Mammary epithelial cell (primary cell): ENCODE measurements around the gene CAPN13.

Experiments
- EZH2 ChIP-seq: IDR thresholded peaks from 2 replicates; pipeline ENCODE4 v1.6.1; 2012; ENCODE audit warnings: low read length, inconsistent platforms, borderline replicate concordance
- TF ChIP-seq, protein P1 (sequence below), 2 donors: IDR thresholded peaks in 1 of 2; conservative IDR thresholded peaks in 1 of 2; 2 replicates each; pipeline ENCODE4 v1.5.1; 2011 to 2012; ENCODE audit warnings: inconsistent platforms in 2 of 2, low read length in 2 of 2, mild to moderate bottlenecking in 2 of 2, control low read depth in 1 of 2, low read depth in 1 of 2; ENCODE audit not compliant: insufficient read depth in 1 of 2; ENCODE audit errors: extremely low read depth in 1 of 2

GRCh38 chr2:30786923-30787685, 20.1 kb downstream of the CAPN13 start:
- TF ChIP-seq, protein P1, sequence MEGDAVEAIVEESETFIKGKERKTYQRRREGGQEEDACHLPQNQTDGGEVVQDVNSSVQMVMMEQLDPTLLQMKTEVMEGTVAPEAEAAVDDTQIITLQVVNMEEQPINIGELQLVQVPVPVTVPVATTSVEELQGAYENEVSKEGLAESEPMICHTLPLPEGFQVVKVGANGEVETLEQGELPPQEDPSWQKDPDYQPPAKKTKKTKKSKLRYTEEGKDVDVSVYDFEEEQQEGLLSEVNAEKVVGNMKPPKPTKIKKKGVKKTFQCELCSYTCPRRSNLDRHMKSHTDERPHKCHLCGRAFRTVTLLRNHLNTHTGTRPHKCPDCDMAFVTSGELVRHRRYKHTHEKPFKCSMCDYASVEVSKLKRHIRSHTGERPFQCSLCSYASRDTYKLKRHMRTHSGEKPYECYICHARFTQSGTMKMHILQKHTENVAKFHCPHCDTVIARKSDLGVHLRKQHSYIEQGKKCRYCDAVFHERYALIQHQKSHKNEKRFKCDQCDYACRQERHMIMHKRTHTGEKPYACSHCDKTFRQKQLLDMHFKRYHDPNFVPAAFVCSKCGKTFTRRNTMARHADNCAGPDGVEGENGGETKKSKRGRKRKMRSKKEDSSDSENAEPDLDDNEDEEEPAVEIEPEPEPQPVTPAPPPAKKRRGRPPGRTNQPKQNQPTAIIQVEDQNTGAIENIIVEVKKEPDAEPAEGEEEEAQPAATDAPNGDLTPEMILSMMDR (conservative IDR thresholded peaks at IDR 0.05 in 1 of 2, IDR thresholded peaks at IDR 0.05 in 1 of 2; ENCODE audit: extremely low read depth in 1 of 2, insufficient read depth in 1 of 2, low read depth in 1 of 2, low read length in 2 of 2): no peak
- TF ChIP-seq EZH2: no peak
